Esophagus muscularis mucosa (tissue), 3 donors: ENCODE data around the gene CD36.

Experiments
- CTCF ChIP-seq, 3 experiments: fragments of 200-600 bp in 2 of 3; fragments of 450-650 bp in 1 of 3; sonication (generic) in 2 of 3; IDR thresholded peaks; one replicate each; pipeline ENCODE4 v1.5.1; 2017 to 2019; ENCODE audit warnings: antibody characterized with exemption in 3 of 3, mild to moderate bottlenecking in 2 of 3, moderate library complexity in 1 of 3
- POLR2A ChIP-seq: fragments of 450-650 bp; IDR thresholded peaks from one replicate; pipeline ENCODE4 v1.6.1; 2017; ENCODE audit warnings: antibody characterized with exemption, moderate library complexity, mild to moderate bottlenecking, low read depth
- POLR2AphosphoS5 ChIP-seq, 2 donors: sonication (generic); formaldehyde crosslinking; IDR thresholded peaks; one replicate each; pipeline ENCODE4 v1.6.1; 2017; ENCODE audit warnings: antibody characterized with exemption in 2 of 2

- TF ChIP-seq CTCF (IDR thresholded peaks at IDR 0.05) (no peak), POLR2AphosphoS5 (IDR thresholded peaks at IDR 0.05) (no peak), POLR2A (no peak)
These were observed 569 bp downstream of the CD36 start for GRCh38 chr7:80639011-80639410.
